Measurements from ENCODE around the gene IFT57.

IFT57 gene

DNA sequence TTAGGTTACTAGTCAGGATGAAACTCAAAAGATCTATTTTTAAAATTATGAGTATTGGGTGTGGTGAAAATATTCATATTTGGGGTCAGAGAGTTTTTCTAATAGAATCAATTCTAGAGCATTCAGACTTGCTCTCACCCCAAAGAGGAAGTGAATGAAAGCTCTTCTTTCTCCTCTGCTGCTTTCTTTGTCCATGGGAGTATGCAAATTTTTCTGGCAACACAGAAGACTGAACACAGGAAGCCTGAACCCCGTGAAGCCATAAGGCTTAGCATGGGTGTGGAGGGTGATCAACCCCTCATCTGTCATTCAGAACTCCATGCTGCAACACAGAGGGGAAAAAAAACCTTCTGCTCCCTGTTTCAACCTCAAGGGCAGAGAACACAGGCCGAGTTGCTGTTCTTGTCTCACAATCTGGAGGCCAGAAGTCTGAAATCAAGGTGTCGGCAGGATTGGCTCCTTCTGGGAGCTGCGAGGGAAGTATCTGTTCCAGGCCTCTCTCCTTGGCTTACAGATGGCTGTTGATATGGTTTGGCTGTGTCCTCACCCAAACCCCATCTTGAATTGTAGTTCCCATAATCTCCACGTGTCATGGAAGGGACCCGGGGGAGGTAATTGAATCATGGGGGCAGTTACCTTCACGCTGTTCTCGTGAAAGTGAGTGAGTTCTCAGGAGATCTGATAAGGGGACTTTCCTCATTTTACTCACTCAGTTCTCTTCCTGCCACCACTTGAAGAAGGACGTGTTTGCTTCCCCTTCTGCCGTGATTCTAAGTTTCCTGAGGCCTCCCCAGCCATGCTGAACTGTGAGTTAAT lies 97.7 kb downstream of the IFT57 start:
- no peak for DNase-seq

DNA sequence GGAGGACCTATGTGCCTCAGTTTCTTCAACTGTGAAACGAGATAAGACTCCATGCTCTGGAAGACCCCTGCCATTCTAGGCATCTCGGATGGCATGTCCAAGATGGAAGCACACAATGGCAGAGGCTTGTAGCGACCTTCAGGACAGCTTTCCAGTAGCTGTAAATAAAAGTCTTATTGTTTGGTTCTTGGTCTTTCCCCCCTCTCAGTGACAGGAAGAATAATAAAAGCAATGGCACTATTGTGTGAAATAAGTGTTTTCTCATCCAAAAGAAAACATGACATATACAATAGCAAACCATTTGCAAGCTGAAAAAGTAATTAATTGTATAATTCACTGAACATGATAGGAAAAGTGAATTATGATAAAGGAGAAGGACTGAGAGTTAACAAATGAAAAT lies 98.9 kb downstream of the IFT57 start:
- DNase-seq: no peak

DNA sequence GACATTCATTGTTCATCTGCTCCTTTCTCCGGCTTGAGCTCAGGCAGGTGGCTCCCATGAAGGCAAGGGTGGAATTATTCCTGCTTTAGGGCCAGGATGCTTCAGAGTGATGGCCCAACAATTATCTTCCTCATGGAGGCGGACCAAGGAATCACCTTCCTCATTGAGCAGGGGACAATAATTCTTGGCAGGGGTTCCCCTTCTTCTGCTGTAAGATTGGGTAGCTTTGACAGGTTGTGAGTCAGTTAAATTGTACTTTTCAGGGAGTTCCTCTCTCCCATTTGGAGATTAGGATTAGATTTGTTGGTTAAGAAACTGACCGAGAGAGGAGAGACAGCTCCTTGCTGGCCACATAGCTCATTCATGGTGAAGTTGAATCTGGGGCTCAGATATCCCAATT lies 99.9 kb downstream of the IFT57 start:
- DNase-seq: no peak

DNA sequence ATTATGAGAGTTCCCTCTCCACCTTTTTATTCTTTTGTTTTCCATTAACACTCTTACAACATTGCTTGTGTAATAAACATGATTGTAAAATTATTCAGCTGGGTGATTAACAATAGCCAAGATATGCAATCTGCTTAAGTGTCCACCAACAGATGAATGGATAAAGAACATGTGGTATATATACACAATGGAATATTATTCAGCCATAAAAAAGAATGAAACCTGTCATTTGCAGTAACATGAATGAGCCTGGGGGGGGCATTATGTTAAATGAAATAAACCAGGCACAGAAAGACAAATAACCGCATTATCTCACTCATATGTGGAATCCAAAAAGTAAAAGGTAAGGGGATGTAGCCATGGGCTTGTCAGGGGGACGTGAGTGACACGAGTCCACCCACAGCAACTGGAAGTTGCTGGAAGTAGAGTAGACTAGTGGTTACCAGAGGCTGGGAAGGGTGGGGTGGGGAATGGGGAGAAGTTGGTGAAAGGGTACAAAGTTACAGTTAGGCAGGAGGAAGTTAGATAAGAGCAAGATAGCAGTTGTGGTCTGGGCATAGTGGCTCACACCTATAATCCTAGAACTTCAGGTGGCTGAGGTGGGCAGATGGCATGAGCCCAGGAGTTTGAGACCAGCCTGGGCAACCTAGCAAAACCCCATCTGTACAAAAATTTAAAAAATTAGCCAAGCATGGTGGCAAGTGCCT lies 102.7 kb downstream of the IFT57 start:
- no peak for DNase-seq

DNA sequence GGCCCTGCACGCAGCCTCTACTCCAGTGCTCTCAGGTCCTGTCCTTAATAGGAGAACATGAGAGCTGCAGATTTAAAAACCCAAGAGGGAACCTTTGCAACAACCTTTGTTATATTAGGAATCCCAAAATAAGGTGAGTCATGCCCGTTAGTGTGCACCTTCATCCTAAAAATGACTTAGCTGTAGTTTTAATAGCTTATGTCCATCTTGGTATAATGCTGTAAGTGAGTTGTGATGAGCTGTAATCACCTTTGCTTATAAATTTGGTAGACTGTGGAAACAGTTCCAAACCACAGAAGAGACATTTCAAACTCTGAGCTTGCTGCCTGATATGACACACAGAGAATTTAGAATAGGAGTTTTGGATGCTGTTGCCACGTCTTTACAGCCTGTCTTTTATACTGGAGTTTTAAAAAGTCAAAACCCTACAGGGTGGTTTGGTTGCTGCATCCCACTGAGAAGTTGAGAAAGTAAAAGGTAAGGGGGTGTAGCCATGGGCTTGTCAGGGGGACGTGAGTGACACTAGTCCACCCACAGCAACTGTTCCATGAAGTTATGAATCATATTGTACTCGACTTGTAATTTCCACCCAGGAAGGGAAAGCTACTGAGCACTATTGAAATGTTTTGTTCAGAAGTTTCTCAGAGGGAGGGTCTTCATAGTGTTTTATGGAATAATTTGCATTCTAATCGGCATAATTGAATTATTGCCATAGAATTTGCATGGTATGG lies 104.0 kb downstream of the IFT57 start:
- DNase-seq: peak; percentile 31

DNA sequence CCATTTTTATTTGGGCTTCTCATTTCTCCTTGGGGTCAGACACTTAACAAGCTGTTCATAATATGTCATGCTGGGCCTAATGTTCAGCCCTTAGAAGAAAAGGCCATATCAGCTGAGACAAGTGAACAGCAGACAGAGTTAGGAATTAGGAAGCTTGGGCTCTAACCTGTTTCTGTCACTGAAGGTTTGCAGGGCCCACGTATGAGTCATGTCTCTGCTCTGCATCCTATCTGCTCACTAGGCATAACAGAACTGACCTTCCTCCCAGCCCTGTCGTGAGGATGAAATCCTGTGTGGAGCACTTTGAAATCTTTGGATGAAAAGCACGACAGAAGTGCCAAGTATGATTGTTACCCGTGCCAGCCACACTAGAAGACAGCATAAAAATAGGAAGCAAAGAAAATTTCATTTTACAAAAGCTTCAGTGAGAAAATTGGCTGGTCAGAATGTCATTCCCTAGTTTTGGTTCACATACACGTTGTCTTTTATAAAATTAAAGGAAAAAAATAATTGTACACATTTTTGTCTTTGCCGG lies 104.9 kb downstream of the IFT57 start:
- DNase-seq: no peak

DNA sequence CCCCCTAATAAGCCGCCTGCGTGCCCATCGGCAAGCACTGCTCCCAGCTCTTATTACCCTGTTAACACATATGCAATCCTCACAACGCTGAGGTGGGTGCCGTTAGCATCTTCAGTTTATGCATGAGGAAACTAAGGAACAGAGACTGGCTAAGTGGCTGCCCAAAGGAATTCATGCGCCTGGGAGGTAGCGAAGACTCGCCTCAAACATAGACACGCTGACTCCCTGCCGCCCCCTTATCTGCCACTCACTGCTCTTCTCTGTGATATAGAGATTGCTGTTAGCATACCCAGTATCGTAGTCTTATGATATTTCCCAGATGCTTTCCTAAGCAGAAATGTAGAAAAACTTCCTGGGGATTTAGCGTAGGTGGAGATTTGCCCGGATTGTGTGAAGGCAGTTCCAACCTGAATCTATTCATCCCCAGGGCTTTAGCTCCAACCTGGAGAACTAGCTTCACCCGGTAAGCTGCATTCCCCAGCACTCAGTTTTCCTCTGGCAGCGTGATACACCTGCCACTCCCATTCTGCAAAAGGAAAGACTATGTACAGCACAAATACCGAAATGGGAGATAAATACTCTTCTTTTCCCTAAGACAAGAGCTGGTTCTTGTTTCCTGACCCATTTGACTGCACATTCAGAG lies 107.7 kb downstream of the IFT57 start:
- DNase-seq: no peak

DNA sequence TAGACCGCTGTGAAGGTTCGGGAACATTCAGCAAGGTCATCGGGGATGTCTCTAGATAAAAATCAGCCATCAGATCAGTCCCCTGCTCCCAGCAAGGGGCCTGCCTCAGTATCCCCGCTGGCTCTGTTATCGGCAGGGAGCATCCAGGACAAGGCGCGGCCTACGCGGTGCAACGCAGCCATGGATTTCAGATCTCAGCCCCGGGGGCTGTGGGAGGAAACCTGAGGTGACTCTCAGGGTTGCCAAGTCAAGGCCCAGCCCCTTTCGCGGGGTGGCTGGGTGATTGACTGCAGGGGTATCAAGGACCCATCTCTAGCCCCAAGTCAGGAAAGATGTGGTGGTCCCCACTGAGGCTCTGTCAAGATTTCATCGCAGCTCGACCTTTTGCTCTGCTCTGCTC lies 108.2 kb downstream of the IFT57 start:
- DNase-seq: no peak

DNA sequence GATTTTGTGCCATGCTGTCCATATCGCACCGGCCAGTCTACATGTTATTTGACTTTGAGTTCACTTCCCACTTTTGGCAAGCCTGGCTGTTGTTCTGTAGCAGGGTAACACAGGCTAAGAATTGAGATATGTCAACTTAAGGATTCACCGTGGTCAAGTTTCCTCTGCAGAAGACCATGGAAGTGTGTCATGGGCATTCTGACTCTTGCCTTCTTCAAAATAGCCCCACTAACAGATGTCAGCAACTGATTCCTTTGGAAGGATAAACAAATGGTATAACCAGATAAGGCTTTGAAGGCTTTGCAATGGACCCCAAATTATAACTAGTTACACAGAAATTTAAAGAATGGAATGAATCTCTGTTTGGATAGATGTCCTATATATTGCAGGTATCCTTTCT lies 111.3 kb downstream of the IFT57 start:
- DNase-seq: no peak

All from fibroblast of upper back skin (primary cell).